Mesodermal cell (in vitro differentiated cells): ENCODE results near the gene LIPN.

Experiments used
- H3K27ac ChIP-seq: 2 replicates; pipeline ENCODE4 v1.7.0; 2013; ENCODE audit warnings: mild to moderate bottlenecking, low read depth, low read length, moderate library complexity; ENCODE audit not compliant: severe bottlenecking
- H3K36me3 ChIP-seq: 2 replicates; pipeline ENCODE4 v1.7.1; 2013; ENCODE audit warnings: mild to moderate bottlenecking, low read length, moderate library complexity; ENCODE audit not compliant: control insufficient read depth, insufficient read depth
- H3K4me1 ChIP-seq: one replicate; pipeline ENCODE4 v1.7.1; 2013; ENCODE audit warnings: mild to moderate bottlenecking, low read length; ENCODE audit not compliant: insufficient read depth, control insufficient read depth, poor library complexity, severe bottlenecking
- H3K4me3 ChIP-seq: 2 replicates; pipeline ENCODE4 v1.7.0; 2013; ENCODE audit warnings: low read length, control low read depth, mild to moderate bottlenecking; ENCODE audit not compliant: insufficient read depth, poor library complexity, severe bottlenecking; ENCODE audit errors: extremely low read depth
- H3K9me3 ChIP-seq: 2 replicates; pipeline ENCODE4 v1.7.1; 2013; ENCODE audit warnings: mild to moderate bottlenecking, low read length, moderate library complexity; ENCODE audit not compliant: control insufficient read depth
- WGBS, 2 experiments: methylation state at CpG; one replicate each; pipeline ENCODE4 v1.1.5; 2013; ENCODE audit warnings: missing lambda C conversion rate in 2 of 2; ENCODE audit not compliant: insufficient coverage in 2 of 2; 5-methylcytosine and 5-hydroxymethylcytosine counted together

Gene LIPN

GRCh38 chr10:88802523-88803285, 42.9 kb downstream of the LIPN start, which contains the start of gene LIPM:
Gene LIPM, plus strand, starts transcription at chr10:88802730. Its CDS starts 167 bp downstream, at chr10:88802897.
- no peak within 1 kb of the TSS for H3K27ac ChIP-seq
- no peaks in the 10 kb centered on the region for H3K9me3 ChIP-seq
- H3K4me1 ChIP-seq, result no peaks in the 10 kb centered on the region
- no peaks in the 10 kb centered on the region for H3K36me3 ChIP-seq
- H3K4me3 ChIP-seq, result no peak within 1 kb of the TSS
- 100% methylated on average over 1 of the region's 2 CpGs for WGBS, 2 experiments

DNA sequence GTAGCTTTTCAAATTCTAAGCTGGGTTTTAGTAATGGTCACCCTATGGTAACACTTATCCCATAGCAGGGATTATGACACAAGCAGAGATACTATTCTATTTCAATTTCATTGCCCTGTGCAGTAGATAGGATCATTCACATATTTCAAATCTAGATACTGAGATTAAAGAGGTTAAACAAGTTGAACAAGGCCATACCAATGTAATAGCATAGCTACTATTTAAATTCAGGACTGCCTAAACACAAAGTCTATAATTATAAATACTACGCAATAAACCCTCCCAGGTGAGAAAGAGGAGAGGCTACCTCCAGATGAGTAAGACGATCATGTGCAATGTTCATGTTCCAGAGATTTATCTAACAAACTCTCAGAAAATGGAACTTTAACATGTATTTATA, 43.8 kb downstream of the LIPN start:
- Histone ChIP-seq H3K36me3 (no peaks in the 10 kb centered on the region), H3K9me3 (no peaks in the 10 kb centered on the region), H3K4me3 (no peak overlapping the region), H3K27ac (no peak overlapping the region), H3K4me1 (no peaks in the 10 kb centered on the region)
- WGBS, 2 experiments, result 83 to 100% methylated on average over 1 to 2 of the region's 2 CpGs

- WGBS, 2 experiments, result 41 to 44% methylated on average over 4 of the region's 6 CpGs
- H3K4me1 ChIP-seq, result no peaks in the 10 kb centered on the region
- no peaks in the 10 kb centered on the region for H3K9me3 ChIP-seq
- no peaks in the 10 kb centered on the region for H3K36me3 ChIP-seq
- no peak overlapping the region for H3K27ac ChIP-seq
- H3K4me3 ChIP-seq, result no peak overlapping the region
These were observed 44.4 kb downstream of the LIPN start for GRCh38 chr10:88804083-88804812.

DNA sequence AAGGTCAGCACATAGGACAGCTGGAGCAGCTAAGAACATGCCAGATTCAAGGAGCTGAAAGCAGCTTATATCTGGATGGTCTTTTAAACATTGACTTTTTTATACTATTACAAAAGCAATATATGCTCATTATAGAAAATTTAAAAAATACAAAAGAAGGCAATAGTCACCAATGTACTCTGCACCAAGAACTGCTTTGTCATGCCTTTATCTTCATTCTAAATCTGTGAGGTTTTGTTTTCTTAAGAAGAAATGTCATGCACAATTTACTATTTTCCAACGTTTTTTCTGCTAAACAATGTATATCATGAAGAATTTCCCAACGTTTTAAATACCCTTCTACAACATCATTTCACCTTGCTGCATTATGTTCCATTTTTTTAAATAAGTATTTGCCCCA, 45.5 kb downstream of the LIPN start:
- Histone ChIP-seq H3K4me3 (no peak overlapping the region), H3K27ac (no peak overlapping the region), H3K36me3 (no peaks in the 10 kb centered on the region), H3K4me1 (no peaks in the 10 kb centered on the region), H3K9me3 (no peaks in the 10 kb centered on the region)
- WGBS, 2 experiments, result no CpG with 5 or more reads among the region's 2 CpGs

DNA sequence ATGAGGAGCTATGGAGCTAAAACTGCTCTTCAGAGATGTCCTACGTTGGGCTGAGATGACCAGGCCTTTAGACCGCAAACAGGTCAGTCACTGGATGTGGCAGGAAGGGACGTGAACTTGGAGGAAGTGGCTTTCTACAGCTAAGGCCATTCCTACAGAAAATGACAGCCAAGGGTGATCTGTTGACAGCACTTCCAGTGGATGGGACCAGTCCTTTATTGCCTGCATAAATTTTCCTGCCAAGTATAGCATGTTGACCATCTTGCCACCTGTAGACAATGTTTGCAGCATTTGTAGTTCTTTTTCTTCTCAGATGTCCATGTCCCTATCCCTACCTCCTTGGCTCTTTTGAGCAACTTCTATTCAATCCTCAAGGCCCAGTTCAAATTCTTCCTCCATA, 46.1 kb downstream of the LIPN start:
- 90 to 93% methylated on average over 3 of the region's 3 CpGs for whole genome bisulfite sequencing, 2 experiments
- Histone ChIP-seq H3K9me3 (no peaks in the 10 kb centered on the region), H3K27ac (no peak overlapping the region), H3K4me1 (no peaks in the 10 kb centered on the region), H3K36me3 (no peaks in the 10 kb centered on the region), H3K4me3 (no peak overlapping the region)

- 83 to 97% methylated on average over 2 of the region's 4 CpGs for WGBS, 2 experiments
- no peak overlapping the region for H3K4me3 ChIP-seq
- H3K36me3 ChIP-seq, result no peaks in the 10 kb centered on the region
- no peaks in the 10 kb centered on the region for H3K9me3 ChIP-seq
- no peak overlapping the region for H3K27ac ChIP-seq
- H3K4me1 ChIP-seq, result no peaks in the 10 kb centered on the region
These were observed 49.8 kb downstream of the LIPN start for GRCh38 chr10:88809621-88810020.

- Histone ChIP-seq H3K36me3 (no peaks in the 10 kb centered on the region), H3K9me3 (no peaks in the 10 kb centered on the region), H3K27ac (no peak overlapping the region), H3K4me3 (no peak overlapping the region), H3K4me1 (no peaks in the 10 kb centered on the region)
- WGBS, 2 experiments, result 47 to 52% methylated on average over 2 to 3 of the region's 5 CpGs
These were observed 50.6 kb downstream of the LIPN start for GRCh38 chr10:88810196-88810961.

DNA sequence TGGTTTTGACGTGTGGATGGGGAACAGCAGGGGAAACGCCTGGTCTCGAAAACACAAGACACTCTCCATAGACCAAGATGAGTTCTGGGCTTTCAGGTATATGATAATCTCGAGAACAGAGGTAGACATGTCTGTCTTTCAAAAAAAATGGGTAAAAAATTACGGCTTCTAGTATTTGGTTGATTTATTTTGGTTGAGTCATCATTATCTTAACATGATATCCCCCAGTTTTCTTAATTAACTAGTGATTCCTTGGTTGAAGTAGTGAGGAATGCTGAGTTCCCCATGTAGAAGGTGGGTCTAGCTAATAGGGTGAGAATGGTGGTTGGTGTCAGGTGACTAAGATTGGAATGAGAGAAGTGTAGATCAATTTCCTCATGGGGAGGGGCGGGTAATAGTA, 53.4 kb downstream of the LIPN start:
- WGBS, 2 experiments, result 86 to 93% methylated on average over 1 of the region's 6 CpGs
- no peak overlapping the region for H3K27ac ChIP-seq
- H3K36me3 ChIP-seq, result no peaks in the 10 kb centered on the region
- H3K9me3 ChIP-seq, result no peaks in the 10 kb centered on the region
- H3K4me3 ChIP-seq, result no peak overlapping the region
- H3K4me1 ChIP-seq, result no peaks in the 10 kb centered on the region

GRCh38 chr10:88819290-88819689, 59.5 kb downstream of the LIPN start:
- Histone ChIP-seq H3K27ac (no peak overlapping the region), H3K36me3 (no peaks in the 10 kb centered on the region), H3K4me1 (no peaks in the 10 kb centered on the region), H3K9me3 (no peaks in the 10 kb centered on the region), H3K4me3 (no peak overlapping the region)
- WGBS, 2 experiments, result 50% methylated on average over 1 of the region's 3 CpGs; no CpG with 5 or more reads in 1 of the 2 experiments

DNA sequence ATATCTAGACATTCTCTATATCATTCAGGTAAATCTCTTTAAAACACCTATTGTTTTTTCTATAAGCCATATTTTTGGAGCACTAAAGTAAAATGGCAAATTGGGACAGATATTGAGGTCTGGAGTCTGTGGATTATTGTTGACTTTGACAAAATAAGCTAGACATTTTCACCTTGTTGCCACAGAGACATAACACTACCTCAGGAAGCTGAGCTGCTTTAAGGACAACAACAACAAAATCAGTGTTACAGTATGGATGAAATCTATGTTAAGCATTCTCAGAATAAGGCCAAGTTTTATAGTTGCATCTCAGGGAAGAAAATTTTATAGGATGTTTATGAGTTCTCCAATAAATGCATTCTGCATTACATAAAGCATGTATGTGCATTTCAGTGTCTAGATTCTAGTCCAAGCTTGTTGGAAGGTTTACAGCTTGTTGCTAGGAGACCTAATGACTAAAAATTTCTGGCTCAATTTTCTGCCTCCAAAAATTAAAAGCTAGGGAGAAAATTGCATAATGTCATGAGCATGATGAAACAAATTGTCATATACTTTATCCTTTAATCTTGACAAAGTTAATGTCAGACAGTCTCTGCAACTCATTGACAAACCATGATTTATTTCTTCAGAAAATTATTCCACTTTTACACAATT, 61.1 kb downstream of the LIPN start:
- H3K9me3 ChIP-seq, result no peaks in the 10 kb centered on the region
- H3K4me3 ChIP-seq, result no peak overlapping the region
- no peaks in the 10 kb centered on the region for H3K36me3 ChIP-seq
- no peak overlapping the region for H3K27ac ChIP-seq
- H3K4me1 ChIP-seq, result no peaks in the 10 kb centered on the region
